Gastrocnemius medialis (tissue), 4 donors: Measurements from ENCODE around the gene STEAP1B. TPM values are rescaled to one million over a fixed set of nuclear protein-coding genes. Genes with fewer than 3 reads are reported as not detected.

Experiments
- ATAC-seq, 2 donors: fragments of 150-250 bp; one replicate each; pipeline ENCODE4 v1.9.1; 2016
- DNase-seq, 2 donors: peaks; one replicate each; pipeline ENCODE4 v3.0.0-alpha.2; 2019
- H3K27ac ChIP-seq, 4 donors: fragments of 200-600 bp; sonication (generic); 1 replicate in 1 of 4; 2 replicates in 3 of 4; pipeline ENCODE4 v1.5.1; 2016 to 2018; ENCODE audit warnings: mild to moderate bottlenecking in 2 of 4, moderate library complexity in 1 of 4
- H3K27me3 ChIP-seq, 3 donors: fragments of 200-600 bp; sonication (generic) in 2 of 3; 1 replicate in 1 of 3; 2 replicates in 2 of 3; pipeline versions ENCODE4 v1.5.1 to v1.6.0; 2016 to 2019; ENCODE audit warnings: mild to moderate bottlenecking in 1 of 3, moderate library complexity in 1 of 3
- H3K36me3 ChIP-seq, 2 donors: fragments of 200-600 bp; sonication (generic) in 1 of 2; one replicate each; pipeline ENCODE4 v1.5.1; 2017 to 2018
- H3K4me1 ChIP-seq, 2 donors: fragments of 200-600 bp; sonication (generic) in 1 of 2; one replicate each; pipeline ENCODE4 v1.5.1; 2016 to 2017; ENCODE audit warnings: mild to moderate bottlenecking in 2 of 2
- H3K4me3 ChIP-seq, 4 donors: fragments of 200-600 bp; sonication (generic) in 3 of 4; 1 replicate in 1 of 4; 2 replicates in 3 of 4; pipeline ENCODE4 v1.5.1; 2016 to 2019; ENCODE audit warnings: mild to moderate bottlenecking in 2 of 4
- H3K9me3 ChIP-seq, 3 donors: fragments of 200-600 bp; sonication (generic) in 2 of 3; 1 replicate in 1 of 3; 2 replicates in 2 of 3; pipeline ENCODE4 v1.5.1; 2016 to 2019
- POLR2A ChIP-seq, 2 donors: fragments of 450-650 bp; IDR thresholded peaks; one replicate each; pipeline ENCODE4 v1.6.1; 2017; ENCODE audit warnings: antibody characterized with exemption in 2 of 2, mild to moderate bottlenecking in 2 of 2, moderate library complexity in 2 of 2
- in situ Hi-C, 4 donors: fragments of 200-750 bp; cut with MboI; loops; one replicate each; pipeline versions ENCODE4 v1.15.0 to v1.8.0; 2017; ENCODE audit warnings: low sequenced_read_pairs in 4 of 4
- intact Hi-C: fragments of 100-400 bp; cut with DNase I; formaldehyde crosslinking; loops from one replicate; pipeline ENCODE4 v1.15.1; 2023; ENCODE audit warnings: low total_unique reads
- total RNA-seq, 4 donors: library from RNA; depleted of rRNA; stranded (reverse); fragments of >200 nt; gene quantifications; one replicate each; pipeline versions ENCODE4 v1.1.0 to v1.2.3, GENCODE V29; 2016
- TF ChIP-seq, protein P1 (sequence below), 5 experiments: fragments of 450-650 bp in 3 of 5; fragments of 200-600 bp in 2 of 5; sonication (generic) in 2 of 5; IDR thresholded peaks in 4 of 5; conservative IDR thresholded peaks in 1 of 5; 1 replicate in 4 of 5; 2 replicates in 1 of 5; pipeline ENCODE4 v1.5.1; 2016 to 2019; ENCODE audit warnings: antibody characterized with exemption in 5 of 5, mild to moderate bottlenecking in 3 of 5, moderate library complexity in 3 of 5

STEAP1B gene
- total RNA-seq, 4 donors from 2014 or later, result 0.60 to 1.7 (median 0.74) TPM

DNA sequence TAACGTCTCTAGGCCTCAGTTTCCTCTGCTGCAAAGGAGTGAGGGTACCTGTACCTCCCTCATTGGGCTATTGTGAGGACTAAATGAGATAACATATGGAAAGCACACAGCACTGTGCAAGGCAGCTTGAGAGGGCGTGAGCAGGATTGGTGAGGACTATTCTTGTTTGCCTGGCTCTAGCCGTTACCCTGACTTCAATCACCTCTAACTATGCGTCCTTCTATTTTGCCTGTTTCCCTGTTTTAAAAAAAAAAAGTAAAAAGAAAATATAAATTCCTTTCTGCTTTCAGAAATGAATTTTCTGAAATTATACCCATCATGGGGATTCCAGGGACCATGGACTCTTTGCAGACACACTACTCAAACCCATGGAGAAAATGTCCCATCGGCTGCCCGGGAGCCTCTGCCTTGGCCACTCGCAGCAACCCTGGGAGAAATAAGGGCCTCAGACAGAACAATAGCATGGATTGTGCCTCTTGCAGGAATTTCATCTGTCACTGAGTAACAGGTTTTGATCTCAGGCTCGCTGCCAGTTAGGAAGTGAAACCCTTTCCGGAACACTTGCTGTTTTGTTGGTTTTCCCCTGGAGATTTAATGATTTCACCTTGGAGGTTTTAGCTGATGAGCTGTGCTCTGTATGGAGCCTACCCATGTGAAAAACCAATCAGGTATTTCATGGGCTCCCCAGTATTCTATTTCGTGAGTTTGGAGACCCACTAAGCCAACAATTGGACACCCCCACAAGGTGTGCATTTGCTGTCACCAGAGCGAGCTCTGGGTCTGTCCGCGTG, 55.6 kb downstream of the STEAP1B start:
- intact Hi-C loops (no loop called here), in situ Hi-C loops (no loop called here)
- ATAC-seq (peak; percentile 7), DNase-seq (no peak)
- H3K27me3 ChIP-seq, result no peaks in the 10 kb centered on the region
- H3K9me3 ChIP-seq, result no peaks in the 10 kb centered on the region
- TF ChIP-seq, protein P1, sequence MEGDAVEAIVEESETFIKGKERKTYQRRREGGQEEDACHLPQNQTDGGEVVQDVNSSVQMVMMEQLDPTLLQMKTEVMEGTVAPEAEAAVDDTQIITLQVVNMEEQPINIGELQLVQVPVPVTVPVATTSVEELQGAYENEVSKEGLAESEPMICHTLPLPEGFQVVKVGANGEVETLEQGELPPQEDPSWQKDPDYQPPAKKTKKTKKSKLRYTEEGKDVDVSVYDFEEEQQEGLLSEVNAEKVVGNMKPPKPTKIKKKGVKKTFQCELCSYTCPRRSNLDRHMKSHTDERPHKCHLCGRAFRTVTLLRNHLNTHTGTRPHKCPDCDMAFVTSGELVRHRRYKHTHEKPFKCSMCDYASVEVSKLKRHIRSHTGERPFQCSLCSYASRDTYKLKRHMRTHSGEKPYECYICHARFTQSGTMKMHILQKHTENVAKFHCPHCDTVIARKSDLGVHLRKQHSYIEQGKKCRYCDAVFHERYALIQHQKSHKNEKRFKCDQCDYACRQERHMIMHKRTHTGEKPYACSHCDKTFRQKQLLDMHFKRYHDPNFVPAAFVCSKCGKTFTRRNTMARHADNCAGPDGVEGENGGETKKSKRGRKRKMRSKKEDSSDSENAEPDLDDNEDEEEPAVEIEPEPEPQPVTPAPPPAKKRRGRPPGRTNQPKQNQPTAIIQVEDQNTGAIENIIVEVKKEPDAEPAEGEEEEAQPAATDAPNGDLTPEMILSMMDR (IDR thresholded peaks at IDR 0.05 in 4 of 5, conservative IDR thresholded peaks at IDR 0.05 in 1 of 5), result no peak
- TF ChIP-seq POLR2A (IDR thresholded peaks at IDR 0.05), result no peak
- no peaks in the 10 kb centered on the region for H3K36me3 ChIP-seq
- H3K4me1 ChIP-seq, result peaks cover 19 to 41% of the 10 kb centered on the region in 2 donors
- peak overlapping the region; percentile 61 to 74 (median 64) for H3K27ac ChIP-seq
- peak overlapping the region in 1 of 4 donors; percentile 2 for H3K4me3 ChIP-seq

DNA sequence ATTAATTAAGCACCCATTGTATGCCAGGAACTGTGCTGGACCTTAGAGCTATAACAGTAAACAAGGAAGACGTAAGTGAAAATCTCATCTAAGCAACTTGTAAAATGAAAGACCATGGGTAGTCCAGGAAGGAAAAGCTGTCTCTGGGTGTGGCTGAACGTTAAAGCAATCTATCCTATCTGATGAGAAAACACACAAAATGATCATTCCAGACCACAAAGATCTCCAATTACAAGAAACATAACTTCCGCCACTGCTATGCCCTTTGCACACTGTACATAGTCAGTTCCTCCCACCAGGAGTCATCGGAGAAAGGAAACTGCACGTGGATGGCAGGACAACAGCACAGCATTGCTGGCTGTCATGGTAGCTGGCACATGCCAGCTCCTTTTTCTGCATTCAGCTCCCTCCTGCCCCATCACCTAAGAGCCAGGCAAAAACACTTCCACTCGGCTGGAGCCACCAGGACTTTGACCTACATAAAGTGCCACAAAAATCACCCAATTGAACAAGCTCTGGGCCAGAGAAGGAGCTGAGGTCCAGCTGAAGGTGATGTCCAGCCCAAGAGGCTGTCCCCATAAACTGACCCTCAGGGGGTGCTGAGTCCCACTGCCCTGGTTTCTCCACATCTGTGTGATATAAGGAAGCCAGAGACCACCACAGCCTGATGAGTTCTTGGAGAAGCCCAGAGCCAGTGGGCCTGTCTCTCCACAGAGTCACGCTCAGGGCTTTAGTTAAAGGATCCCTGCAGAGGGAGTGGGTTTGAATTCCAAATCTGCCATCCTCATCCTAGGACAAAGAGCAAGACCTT, 56.4 kb downstream of the STEAP1B start:
- intact Hi-C loops, result no loop called here
- Histone ChIP-seq H3K4me1 (peaks cover 19 to 42% of the 10 kb centered on the region in 2 donors), H3K9me3 (no peaks in the 10 kb centered on the region), H3K27ac (peak overlapping the region in 2 of 4 donors; percentile 65 to 74), H3K4me3 (no peak overlapping the region), H3K36me3 (no peaks in the 10 kb centered on the region), H3K27me3 (no peaks in the 10 kb centered on the region)
- peak in 1 of 2 donors; percentile 53 for ATAC-seq
- TF ChIP-seq POLR2A (IDR thresholded peaks at IDR 0.05), result no peak
- TF ChIP-seq, protein P1 (IDR thresholded peaks at IDR 0.05 in 4 of 5, conservative IDR thresholded peaks at IDR 0.05 in 1 of 5), result no peak
- in situ Hi-C loops, result no loop called here
- no peak for DNase-seq

DNA sequence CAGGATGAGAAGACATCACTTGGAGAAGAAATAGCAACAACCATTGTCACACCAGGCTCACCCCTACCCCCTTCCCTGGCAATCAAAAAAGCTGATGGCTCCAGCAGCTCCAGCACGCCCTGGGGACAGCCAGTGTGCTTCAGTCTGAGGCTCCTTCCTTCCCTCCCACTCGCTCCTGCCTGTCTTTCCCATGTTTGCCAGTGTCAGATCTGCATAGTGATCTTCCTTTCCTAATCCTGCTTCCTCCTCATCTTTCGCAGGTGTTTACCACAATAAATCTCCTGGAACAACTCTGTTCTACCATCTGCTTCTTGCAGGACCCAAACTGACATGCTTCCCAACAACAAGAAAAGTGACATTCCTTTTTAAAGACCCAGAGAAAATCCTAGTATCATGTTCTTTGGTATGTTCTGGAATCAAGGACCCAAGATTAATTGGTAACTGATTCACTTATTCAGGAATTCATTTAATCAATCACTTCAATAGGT, 57.1 kb downstream of the STEAP1B start:
- no peaks in the 10 kb centered on the region for H3K27me3 ChIP-seq
- H3K4me3 ChIP-seq, result no peak overlapping the region
- no peak for TF ChIP-seq POLR2A (IDR thresholded peaks at IDR 0.05)
- TF ChIP-seq, protein P1 (IDR thresholded peaks at IDR 0.05 in 4 of 5, conservative IDR thresholded peaks at IDR 0.05 in 1 of 5), result no peak
- H3K27ac ChIP-seq, result peak overlapping the region in 1 of 4 donors; percentile 74
- ATAC-seq, result no peak
- H3K4me1 ChIP-seq, result peaks cover 19 to 47% of the 10 kb centered on the region in 2 donors
- intact Hi-C loops, result no loop called here
- H3K9me3 ChIP-seq, result no peaks in the 10 kb centered on the region
- no peak for DNase-seq
- in situ Hi-C loops, result no loop called here
- no peaks in the 10 kb centered on the region for H3K36me3 ChIP-seq

DNA sequence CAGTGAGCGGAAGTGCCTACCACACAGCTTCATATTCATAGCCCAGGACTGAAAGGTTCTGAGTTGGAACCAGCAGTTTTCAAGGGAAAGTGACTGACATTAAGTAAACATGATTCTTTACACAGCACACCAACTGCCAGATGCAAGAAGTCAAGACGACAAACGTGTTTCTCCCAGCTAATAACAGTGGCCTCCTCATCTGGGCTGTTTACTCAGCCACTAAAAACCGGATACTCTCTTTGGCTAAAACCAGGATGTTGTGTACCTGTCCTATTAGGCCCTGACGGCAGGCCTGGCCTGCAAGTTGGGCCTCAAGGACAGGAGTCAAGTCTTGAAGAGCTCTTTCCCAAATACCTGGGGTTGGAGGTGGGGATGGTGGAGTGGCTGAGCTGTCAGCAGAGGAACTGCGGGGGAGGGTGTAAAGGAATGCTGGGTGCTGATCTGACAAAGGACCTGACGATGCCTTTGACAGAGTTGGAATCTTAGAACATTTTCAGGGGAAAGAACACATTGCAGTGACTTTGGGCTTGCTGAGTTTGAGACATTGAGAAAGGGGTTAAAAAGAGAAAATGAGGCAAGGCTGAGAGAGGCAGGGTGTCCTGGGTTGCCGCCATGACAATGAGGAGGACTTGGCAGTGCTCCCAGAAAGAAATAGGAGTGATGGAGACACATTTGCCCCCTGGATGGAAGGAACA, 57.7 kb downstream of the STEAP1B start:
- Histone ChIP-seq H3K27me3 (no peaks in the 10 kb centered on the region), H3K36me3 (no peaks in the 10 kb centered on the region), H3K4me1 (peaks cover 19 to 49% of the 10 kb centered on the region in 2 donors), H3K9me3 (no peaks in the 10 kb centered on the region), H3K27ac (peak overlapping the region in 1 of 4 donors; percentile 10), H3K4me3 (no peak overlapping the region)
- intact Hi-C loops (no loop called here), in situ Hi-C loops (no loop called here)
- TF ChIP-seq POLR2A (IDR thresholded peaks at IDR 0.05), result no peak
- TF ChIP-seq, protein P1 (IDR thresholded peaks at IDR 0.05 in 4 of 5, conservative IDR thresholded peaks at IDR 0.05 in 1 of 5), result no peak
- no peak for DNase-seq
- ATAC-seq, result no peak
